ENCODE data around the gene MACC1.
A peak's percentile ranks its signal among the peaks of the same experiment; 100 is the strongest.
"Not testable (repeated sequence)": the region's sequence is repeated elsewhere in the genome, so short reads cannot be mapped to it uniquely, and the experiment has no call there.

MACC1 gene

DNA sequence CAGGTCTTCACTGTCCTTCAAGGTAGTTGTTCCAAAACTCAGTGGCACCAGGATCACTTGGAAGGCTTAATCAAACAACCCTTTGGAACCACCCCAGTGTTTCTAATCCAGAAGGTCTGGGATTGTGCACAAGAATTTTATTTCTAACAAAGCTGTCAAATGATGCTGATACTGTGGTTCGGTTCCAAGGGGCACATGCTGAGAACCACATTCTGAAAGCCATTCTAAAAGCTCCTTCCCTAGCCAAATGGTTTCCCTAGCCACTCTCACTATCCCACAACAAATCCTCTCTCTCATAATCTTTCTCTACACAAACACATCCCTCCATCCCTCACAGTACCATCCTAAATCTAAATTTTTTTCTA lies 52.1 kb downstream of the MACC1 start:
- peak in 1 of 3 experiments; percentile 53 for DNase-seq

DNA sequence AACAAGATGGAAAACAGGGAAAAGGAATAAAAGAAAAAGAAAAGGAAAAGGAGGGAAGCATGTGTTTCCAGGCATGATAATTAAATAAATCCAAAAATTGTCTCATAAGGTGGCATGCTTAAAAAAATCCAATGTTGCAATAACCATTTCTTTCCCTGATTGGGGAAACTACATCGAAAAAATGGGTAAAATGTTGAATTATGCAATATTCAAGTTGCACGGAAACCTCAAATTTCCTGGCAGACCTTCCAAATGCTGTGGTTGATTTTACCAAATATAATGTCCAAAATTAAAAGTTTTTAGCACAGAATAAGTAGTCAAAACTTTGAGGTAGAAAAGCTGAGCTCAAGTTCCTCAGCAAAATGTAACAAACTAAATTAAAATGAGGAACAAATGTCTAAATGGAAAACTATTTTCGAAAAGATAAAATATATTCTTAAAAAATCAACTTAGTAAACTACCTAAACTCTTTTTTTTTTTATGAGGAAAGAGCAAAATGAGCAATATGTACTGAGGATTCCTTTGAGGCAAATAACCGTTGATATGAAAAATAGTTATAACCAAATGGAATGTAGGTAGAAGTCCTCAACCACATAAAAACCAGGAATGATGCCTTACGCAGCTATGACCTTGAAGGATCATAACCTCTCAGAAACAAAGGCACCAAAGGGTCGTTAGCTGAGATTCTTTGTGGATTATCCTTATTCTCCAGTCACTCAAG lies 52.6 kb downstream of the MACC1 start:
- DNase-seq: no peak

DNA sequence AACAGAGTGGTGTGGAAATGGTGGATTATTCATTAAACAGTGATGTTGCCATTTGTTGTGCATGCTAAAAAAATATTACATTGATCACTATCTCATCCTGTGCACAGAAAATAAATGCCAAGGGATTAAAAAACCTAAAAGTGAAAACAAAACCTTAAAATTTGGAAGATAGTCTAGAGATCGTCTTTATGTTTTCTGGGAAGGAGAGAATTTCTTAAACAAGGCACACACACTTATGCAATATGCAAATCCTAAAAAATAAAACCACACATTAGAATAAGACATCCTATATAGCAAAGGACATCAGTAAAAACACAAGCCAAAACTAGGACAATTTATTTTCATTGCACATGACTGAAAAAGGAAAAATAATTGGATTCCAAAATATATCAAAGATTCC lies 54.5 kb downstream of the MACC1 start:
- DNase-seq: no peak

DNA sequence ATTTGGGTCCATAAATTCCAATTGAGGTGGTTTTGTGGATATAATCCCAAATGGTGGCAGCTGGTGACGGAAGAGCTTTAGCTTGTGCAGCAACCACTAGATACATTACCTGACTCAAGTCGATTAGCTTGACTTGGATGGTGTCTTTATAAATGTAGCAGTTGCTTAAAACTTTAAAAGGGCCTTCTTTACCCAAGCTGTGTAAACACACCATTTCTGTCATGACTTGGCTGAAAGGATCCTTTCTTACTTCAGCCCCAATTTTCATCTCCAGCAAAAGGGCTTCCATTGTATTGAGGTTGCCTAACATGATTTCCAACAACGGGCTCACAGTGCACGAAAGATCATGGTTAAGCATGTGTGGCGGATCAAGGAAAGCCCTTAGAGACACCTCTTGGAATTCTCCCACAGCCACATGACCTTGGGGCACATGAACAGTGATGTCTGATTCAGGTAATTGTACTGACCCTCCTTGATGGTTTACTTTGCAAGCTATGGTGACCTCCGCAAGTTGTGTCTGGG lies 57.9 kb downstream of the MACC1 start:
- DNase-seq: no peak

DNA sequence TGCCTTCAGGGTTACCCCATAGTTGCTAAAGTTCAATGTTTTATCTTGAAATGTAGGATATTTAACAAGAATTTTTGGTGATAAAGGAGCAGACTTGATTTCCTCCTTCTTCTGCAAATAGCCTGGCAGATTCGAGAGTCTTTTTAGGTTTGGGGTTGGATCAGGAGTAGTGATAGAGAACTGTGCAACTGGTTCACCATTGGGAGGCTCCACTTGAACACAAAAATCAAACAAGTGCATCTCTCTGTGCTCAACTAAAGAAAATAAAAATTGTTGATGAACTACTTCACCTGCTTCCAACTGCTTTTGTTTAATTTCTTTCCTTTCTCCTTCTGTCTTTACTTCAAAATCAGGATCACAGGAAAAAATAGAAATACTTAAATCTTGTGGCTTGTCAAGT lies 58.5 kb downstream of the MACC1 start:
- peak in 1 of 3 experiments; percentile 7 for DNase-seq

DNA sequence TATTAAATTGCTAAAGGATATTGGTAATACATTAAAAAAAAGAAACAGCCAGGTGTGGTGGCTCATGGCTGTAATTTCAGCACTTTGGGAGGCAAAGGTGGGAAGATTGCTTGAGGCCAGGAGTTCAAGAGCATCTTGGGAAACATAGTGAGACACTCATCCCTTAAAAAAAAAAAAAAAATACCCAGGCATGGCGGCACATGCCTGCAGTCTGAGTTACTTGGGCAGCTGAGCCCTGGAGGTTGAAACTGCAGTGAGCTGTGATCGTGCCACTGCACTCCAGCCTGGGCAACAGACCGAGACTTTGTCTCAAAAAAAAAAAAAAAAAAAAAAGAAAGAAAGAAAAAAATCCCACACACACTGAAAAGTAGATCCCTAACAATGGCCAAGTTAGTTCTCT lies 59.7 kb downstream of the MACC1 start:
- no peak for DNase-seq

DNA sequence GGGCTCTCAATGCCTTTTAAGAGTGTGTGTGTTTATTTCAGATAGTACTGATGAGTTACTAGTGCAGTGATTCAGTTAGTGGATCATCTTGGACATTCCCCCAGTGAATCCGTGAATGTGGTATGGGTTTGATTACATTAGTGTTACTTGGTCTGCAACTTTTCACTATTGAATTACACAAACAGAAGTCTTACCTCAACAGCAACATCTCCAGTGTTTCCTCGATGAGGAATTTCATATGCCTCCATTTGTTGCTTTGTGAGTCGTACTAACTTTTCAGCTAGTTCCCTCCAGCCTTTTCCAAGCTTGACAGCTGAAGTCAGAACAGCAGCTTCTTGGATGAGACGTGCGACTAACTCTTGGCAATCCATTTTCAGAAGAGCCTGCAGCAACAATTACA lies 63.2 kb downstream of the MACC1 start:
- DNase-seq: no peak

DNA sequence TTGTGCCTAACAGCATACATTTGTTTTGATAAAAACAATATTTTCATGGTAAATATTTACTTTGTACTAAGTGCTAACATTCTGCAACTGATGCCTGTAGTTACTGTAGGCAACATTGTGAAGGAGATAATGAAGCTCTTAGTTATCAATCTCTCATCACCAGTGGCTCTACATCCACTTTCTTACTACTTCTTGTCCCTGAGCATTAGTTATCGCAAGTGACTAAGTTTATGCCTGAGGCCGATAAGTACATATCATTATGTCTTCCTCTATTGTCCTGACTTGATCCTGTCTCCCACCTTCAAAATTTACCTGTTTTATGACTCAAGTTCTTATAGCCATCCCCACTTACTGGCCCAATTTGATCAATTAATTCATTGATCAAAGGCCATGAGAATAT lies 63.6 kb downstream of the MACC1 start:
- DNase-seq: peak in 1 of 3 experiments; percentile 36

DNA sequence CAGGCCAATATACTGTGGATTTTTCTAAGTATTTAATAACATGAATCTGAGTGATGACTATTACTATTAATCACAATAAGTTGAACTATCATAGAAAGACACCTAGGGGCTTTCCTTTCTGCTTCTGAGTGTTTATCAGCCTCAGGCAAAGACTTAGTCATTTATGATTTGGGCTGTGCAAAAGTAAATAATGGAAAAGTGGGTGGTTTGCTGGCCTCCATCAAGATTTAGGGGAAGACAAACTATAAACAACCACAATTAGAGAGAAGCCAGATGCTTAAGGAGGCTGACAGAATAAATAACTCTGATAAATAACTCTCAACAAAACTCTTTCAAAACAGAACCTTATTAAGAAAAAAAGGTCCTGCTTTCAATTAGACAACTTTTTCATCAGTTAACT lies 64.7 kb downstream of the MACC1 start:
- peak in 2 of 3 experiments; percentile 38 to 73 for DNase-seq

DNA sequence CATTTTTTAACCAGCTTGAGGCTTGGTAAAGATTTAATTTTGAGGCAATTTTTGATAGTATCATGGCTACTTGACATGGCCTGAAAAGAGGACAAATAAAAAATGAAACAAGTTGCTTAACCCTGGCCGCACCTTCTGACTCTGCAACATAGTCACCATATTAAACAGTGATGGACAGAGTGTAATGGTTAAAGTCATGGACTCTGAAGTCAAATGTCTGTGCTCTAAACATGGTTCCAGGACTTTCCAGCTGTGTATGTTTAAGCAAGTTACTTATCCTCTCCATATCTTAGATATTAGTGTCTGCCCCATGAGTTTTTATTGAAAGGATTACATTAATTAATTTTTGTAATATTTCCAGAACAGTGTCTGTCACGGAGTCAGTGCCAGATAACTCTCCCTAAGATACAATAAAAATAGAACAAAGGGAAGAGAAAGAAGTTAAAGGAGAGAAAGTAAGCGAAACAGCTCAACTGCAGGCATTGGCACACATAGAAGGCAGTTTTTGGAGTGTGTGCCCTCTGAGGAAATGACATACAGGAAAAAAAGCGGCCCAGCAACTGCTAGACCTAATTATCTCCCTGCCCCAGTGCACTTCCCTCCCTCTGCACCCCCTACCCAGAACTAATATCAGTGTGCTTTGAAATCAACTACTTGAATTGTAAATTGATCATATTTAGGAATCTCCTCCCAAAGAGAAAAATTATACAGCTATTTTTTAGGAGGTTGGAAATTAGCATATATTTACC lies 65.3 kb downstream of the MACC1 start:
- peak in 2 of 3 experiments; percentile 35 to 69 for DNase-seq

DNA sequence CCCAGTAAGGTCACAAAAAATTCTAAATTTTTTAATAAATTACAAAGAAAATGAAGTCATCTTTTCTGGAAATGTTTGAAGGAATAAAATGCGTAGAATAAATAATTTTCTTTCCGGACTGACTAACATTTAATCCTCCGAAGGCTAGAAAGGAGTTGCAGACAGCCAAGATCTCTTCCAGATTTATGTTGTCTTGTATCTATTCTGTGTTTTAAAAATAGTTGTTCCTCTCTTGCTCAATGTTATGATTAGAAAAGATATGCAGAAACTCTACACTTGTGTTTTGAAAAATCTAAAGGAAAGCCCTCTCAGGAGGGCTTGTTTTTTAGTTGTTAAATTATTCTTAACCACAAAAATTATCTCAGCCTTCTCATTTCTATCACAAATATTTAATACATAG lies 70.7 kb downstream of the MACC1 start:
- no peak for DNase-seq

DNA sequence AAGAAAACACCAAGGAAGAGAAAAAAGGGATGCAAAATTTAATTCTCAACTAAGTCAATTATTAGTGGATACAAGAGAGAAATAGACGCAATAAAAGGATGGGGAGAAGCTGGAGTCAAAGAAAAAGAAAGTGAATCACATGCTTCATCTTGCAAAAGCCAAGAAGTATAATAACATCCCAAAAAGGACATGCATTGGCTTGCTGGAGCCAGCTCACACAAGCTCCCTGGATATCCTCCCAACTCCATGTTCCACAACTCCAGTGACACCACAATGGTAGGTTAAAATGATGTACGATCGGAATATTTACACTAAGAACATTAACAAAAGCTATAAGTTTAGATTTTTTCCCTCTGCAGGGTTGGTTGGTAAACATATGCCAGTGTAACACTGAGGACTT lies 72.4 kb downstream of the MACC1 start:
- no peak for DNase-seq

DNA sequence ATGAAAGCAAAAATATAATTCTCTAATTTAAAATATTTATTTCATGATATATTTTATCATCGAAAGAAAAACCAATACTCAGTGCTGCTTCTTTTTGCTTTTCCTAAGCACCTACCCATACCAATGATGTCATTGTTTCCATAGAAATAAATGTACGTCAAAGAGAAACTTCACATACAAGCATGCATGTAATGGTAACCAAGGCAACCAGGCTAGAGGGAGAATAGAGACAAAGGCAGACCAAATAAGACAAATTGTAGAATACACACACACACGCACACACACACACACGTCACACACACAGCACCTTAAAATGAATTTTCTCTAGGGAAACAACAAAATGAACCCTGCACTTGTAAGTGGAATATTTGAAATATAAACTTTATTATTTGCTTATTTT lies 75.5 kb downstream of the MACC1 start:
- DNase-seq: peak in 2 of 3 experiments; percentile 59 to 91

DNA sequence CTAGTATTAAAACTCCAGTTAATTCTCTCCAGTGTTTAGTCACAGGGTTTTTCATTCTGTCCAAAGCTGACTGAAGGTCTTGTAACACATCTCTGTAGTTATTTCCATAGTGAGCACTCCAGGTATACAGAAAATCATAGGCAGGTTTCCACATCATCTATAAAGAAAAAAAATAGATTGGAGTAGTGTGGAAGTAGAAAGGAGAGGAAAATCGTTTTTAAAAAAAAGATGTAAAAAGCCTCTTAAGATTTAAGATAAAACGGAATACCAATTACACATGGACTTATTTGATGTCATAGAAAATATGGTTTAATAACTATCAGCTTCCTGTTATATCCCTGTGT lies 76.2 kb downstream of the MACC1 start:
- DNase-seq: no peak

DNA sequence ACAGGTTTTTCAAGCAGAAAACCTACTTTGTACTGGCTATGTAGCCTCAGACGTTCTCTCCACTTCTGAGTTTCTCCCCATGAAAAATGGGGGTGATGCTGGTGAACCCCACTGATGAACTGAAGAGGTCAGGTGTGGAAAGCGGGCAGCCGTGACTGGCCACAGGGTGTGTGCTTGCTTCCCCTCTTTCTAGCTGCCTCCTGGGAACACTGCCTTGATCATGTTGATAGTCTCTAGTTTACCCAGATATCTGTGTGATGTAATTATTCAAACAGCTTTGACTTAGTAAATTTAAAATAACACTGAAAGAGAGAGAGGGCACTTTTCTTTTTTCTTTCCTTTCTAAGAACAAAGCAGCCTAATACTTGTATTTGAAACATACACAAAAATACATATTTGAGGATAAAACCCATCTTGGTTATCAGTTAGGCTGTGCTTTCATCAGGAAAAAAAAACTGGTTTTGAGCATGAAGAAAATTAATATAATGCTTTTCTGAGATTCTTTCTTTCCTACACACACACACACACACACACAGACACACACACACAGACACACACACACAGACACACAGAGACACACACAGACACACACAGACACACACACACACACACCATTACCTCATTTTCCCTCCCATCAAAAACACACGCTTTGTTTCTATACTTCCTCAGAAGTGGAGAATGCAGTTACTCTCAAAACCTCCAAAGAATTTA lies 76.7 kb downstream of the MACC1 start:
- DNase-seq: no peak

DNA sequence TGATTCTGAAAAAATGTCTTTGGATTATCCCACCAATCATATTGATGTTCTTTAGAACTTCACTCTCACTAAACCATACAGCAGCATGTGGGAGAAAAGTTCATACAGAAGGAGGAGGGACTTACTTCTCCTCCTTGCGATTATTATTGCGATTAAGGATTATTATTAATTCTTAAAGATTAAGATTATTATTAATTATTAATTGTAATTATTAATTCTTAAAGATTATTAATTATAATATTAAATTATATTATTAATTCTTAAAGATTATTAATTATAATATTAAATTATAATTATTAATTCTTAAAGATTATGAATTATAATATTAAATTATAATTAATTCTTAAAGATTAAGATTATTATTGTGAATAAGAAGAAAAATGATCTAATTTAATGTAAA lies 80.5 kb downstream of the MACC1 start:
- DNase-seq: no peak

DNA sequence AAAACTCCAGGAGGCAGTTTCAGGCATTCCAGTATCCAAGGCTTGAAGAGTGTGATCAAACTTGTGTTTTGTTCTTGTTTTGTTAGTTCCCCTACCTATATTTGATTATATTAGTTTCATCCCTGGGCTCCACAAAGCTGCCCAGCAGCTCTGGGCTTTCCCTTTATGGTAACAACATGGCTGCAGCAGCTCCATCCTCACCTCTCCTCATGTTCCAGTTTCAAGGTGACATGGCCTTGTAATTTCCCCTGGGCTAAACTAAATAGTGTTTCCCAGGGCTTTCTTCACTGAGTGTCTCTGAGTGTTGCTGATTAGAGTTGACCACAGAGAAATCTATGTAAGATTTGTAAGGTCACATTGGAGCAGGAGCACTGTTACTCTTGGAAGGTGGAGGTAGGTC lies 83.4 kb downstream of the MACC1 start:
- DNase-seq: no peak

DNA sequence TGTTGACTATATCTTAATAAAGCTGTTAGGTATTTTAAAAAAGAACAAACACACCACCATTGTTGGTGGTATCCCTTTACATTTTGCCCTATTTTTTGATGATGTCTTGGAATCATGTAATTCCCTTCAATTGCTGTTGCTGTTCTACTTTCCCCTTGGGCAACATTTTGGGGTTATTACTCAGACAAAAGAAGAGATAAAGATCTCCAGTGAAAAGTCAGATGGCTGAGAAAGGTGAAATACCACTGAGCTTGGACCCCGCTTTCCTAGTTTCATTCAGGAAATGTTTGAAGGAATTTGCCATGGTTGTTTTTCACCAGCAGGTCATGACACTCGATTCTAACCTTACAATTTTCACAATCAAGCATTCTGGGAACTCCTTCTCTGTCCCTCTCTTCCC lies 84.6 kb downstream of the MACC1 start:
- DNase-seq: no peak

DNA sequence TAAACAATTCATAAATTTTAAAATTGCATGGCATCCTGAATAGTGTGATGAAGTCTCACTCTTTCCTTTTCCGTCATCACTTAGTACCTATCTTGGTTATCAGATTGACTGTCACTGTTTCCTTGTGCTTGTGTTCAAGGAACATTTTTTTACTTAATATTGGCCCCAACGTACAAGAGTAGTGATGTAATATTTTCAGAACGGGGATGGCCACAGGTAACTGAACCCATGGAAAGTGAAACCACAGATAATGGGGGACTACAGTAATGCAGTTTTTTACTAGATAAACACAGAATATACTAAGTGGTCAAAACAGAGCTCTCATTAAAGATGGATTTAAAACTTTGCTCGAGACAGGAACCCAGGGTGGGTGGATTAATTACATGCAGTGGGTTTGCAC lies 85.4 kb downstream of the MACC1 start:
- no peak for DNase-seq

DNA sequence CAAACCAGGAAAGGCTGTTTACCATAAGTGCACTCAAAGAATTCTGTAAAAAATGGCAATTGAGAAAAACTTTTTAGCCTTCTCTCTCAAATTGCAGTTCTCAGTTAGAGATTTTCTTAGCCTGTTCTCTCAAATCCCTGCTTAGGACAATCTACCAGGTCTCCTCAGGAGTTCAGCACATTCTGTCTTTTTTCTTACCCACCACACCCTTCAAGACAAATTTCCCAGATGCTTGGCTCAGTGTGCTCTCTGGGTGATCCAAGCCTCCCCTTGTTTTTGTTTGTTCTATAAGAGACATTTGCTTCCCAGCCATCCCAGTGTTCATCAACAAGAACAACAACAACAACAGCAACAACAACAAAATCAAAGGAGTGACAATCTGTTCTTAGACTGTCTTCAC lies 87.3 kb downstream of the MACC1 start:
- DNase-seq: no peak

DNA sequence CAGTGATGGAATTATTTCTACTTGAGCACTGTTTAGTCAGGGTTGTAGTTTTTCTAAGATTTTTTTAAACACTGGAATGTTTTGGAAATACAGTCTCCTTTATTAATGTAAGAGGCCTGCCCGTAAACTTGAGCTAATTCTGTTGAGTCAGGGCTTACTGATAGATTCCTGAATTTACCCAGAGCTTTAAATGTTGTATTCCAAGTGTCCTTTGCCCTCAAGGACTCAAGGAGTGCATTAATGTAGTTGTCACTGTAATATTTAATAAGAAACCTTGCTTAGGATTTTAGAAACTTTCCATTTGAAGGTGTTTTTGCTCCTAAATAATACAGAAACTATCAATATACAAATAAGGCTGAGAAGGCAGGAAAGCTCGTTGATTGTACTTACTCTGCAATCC lies 89.2 kb downstream of the MACC1 start:
- DNase-seq: no peak

DNA sequence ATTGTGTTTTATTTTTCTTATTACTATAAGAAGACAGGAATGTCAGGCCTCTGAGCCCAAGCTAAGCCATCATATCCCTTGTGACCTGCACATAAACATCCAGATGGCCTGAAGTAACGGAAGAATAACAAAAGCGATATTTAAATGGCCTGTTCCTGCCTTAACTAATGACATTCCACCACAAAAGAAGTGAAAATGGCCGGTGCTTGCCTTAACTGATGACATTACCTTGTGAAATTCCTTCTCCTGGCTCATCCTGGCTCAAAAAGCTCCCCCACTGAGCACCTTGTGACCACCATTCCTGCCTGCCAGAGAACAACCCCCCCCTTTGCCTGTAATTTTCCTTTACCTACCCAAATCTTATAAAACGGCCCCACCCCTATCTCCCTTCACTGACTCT lies 91.1 kb downstream of the MACC1 start:
- DNase-seq: not testable (repeated sequence)

DNA sequence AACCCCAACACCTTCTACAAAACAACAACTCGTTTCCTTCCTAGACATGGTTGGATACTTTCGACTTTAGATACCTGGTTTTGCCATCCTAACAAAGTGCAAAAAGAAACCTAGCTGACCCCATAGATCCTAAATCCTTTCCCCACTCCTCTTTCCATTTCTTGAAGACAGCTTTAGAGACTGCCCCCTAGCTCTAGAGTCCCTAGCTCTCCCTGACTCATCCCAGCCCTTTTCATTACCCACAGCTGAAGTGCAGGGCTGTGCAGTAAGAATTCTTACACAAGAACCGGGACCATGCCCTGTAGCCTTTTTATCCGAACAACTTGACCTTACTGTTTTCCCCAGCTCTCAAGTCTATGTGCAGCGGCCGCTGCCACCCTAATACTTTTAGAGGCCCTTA lies 93.1 kb downstream of the MACC1 start:
- not testable (repeated sequence) for DNase-seq
